ENCODE measurements around the gene ZGRF1.

- no peak for TF ChIP-seq POLR2A (IDR thresholded peaks at IDR 0.05)
- TF ChIP-seq CTCF (IDR thresholded peaks at IDR 0.05), result peak; percentile 42 to 51 (median 45)
Measured at GRCh38 chr4:112633477-112634235, 3.1 kb downstream of the ZGRF1 start.

All from uterus (tissue), 2 donors.